LoVo (cell line): ENCODE measurements around the gene OCSTAMP.

Experiments used
- DNase-seq: peaks from one replicate; pipeline ENCODE4 v3.0.0-alpha.2; 2016; ENCODE audit warnings: low spot score

Gene OCSTAMP

DNA sequence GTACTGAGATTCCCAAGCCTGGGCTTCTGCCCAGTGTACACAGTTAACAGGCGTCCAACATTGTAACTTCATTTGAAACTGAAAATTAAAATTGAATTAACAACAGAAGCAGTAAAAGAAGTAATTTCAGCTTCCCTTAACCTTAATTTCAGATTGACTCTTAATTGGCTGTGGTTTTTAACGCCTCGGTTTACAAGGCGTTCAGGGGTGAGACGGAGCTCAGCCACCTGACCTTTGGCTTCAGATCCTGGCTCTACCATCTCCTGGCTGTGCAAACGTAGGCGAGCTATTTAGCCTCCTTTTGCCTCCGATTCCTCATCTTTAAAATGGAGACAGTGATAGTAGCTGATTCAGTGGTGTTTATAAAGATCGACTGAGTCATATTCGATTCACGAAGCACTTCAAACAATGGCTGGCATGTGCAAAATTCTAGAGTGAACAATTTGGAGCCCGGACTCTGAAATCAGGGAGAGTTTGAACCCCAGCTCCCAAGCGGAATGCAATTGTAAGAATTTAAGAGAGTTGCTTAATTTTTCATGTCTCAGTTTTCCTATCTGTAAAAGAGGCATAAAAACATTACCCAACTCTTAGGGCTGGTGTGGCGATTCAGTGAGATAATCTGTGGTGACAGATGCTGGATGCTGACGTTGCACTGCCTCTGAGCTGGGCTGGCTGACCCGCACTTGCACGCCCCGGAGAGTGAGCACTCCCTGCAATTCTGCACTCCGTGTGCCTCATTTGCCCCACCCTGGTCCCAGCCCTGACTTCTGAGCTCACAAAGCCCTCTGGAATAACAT, 23.5 kb upstream of the OCSTAMP start:
- no peak for DNase-seq

DNA sequence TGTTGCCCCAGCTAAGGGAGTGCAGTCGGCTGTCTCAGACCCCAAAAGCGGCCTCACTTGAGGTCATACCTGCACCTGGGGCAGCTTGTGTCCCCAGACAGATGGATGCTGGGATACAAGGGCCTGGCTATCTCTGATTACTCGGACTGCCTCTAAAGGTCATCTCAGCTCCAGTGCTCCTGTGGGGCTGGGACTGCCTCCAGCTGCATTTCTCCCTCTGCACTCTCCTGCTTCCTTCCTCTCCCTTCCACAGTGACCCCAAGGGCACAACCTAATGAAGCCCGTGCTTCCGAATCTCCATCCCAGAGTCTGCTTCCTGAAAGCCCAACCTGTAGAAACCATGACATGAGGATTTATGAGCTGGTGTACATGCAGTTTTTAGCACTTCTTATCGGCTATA, 22.8 kb upstream of the OCSTAMP start:
- no peak for DNase-seq

DNA sequence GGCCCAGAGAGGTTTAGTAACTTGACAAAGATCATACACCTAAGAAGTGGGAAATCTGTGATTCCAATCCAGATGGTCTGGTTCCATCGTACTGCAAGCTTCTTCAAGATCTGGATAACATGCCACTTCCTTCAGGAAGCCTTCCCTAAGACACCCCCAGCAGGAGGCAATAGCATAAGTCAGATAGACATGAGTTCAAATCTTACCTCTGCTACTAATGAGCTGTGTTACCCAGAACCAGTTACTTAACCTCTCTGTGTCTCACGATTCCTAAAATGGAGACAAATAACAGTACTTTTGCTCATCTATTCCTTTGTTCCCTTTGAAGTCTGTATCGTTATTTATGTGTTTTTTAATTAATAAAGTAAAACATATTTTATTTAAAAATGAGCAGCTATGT, 22.3 kb upstream of the OCSTAMP start:
- no peak for DNase-seq

DNA sequence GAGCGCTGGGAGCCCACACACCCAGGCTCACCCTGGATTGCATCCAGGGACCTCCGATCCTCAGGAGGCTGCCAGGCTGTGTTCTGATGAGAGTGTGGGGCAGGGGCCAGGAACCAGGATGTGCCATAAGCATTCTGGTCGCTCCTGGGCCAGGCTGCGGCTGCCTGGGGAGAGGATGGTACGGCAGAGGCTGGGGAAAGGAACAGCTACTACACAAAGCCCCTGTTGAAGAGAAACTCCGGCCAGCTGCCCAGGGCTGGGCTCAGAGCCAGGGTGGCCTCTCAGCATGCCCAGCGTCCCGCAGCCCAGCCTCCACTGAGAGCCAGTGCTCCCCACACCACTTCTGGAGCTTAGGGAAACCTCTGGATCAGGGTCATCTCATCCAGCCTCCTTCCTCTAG, 21.7 kb upstream of the OCSTAMP start:
- no peak for DNase-seq

DNA sequence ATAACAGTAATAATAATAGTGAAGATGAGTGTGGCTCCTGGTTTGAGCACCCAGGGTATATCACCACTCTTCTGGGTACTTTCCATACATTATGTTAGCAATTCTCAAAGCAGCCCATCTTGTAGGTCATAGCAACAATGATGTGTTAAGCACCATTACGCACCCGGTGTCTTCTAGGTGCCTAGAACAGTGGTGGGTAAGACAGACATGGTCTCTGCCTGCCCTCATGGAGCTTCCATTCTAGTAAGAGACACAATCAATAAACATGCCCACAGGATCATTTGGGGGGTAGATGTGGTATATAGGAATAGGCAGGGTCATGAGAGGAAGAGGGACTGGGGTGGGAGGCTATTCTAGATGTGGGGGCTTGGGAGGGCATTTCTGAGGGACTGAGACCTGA, 21.0 kb upstream of the OCSTAMP start:
- DNase-seq: no peak

DNA sequence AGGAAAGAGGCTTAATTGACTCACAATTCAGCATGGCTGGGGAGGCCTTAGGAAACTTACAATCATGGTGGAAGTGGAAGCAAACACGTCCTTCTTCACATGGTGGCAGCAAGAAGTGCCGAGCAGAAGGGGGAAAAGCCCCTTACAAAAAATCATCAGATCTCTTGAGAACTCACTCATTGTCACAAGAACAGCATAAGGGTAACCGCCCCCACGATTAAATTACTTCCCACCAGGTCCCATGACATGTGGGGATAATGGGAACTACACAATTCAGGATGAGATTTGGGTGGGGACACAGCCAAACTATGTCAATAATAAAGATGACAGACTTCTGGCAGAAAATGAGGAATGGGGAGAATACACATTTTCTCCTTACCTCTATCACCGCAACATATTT, 20.5 kb upstream of the OCSTAMP start:
- no peak for DNase-seq

DNA sequence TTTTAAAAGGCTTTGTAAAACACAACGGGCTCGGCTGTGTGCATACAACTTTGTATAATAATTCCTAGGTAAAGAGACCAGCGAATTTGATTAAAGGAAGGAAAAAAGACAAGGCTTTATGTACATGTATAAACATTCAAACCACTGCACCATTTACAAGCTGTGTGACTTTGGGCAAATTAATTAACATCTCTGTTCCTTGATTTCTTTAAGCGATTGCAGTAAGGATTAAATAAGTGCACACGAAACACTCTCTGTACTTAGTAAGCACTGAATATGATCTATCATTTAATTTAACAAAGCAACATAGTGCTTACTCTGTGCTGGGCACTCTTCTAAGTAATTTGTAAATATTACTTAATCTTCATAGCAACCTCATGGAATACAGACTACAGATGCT, 19.5 kb upstream of the OCSTAMP start:
- no peak for DNase-seq

DNA sequence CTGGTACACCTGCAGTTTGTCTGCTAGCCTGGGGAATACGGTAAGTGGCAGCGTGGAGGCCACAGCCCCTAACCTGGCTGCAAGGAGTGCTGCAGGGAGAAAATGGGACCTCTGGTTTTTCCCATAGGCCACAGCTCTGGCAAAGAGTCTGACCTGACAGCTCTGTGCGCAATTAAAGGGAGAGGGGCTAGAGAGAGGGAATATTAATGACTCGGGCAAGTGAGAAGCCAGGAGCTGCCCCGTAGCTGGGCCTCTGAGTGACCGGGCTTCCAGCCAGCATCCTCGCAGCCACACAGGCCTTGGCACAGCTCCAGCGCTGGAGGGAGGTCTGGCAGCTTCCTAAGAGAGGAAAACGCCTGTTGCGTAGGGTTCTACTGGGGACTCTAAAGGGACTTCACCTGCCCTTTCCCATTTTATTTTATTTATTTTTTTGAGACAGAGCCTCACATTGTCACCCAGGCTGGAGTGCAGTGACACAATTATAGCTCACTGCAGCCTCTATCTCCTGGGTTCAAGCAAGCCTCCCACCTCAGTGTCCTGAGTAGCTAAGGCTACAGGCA, 18.2 kb upstream of the OCSTAMP start:
- peak; percentile 50 for DNase-seq

DNA sequence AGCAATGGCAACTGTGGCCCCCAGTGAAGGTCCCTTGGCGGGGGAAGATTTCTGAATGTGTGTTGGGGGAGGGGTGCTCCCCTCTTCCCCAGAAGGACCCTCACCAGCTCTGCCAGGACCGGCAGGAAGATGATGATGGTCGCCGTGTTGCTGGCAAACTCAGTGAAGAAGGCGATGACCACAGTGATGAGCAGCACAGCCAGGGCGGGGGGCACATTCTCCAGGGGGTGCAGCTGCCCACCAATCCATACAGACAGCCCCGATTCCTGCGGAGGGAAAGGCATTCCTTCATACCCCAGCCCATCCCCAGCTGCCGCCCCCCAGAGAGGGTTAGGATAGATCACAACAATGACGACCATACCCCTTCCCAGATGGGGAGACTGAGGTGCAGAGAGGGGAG, 15.7 kb upstream of the OCSTAMP start:
- no peak for DNase-seq

DNA sequence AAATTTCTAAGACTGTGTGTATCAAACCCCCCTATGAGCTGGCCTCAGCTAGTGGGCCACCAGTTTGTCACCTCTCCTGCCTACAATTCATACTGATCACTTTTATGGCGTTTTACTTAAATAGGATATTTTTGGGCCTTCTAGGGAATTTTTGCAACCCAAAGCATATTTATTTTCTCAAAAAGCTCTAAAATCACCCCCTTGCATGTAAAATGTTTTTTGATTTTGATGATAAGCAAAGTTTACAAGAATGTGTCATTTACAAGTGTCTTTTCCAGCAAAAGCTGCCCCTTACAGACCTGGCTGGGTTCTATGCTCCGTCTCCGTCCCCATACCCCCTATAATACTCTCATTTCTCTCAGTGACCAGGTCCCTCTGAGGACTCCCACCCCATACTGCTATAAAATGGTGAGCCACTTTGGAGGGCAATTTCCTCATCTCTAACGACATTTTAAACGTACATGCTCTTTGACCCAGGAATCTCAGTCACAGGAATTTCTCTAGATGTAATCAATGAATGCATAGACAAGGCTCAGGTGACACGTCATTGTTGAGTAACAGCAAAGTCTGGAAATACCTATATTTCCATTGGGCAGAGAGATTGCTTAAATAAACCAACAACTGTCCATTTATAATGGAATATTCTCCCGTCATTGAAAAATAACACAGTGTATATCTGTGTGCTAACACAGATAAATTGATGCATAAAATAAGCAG, 13.9 kb upstream of the OCSTAMP start:
- DNase-seq: no peak

DNA sequence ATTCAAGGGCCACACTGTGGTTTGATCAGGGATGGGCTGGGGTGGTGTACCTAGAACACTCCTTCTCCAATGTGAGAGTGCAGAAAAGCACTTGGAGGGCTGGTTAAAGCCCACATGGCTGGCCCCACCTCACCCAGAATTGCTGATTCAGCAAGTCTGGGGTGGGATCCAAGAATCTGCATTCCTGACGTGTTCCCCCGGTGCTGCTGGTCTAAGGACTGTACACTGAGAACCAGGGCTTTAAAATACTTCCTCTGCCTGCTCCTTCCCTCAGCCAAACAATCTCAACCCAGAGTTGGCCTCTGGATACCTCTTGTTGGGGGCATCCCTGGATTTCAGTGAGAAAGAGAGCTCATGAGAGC, 13.4 kb upstream of the OCSTAMP start:
- no peak for DNase-seq

DNA sequence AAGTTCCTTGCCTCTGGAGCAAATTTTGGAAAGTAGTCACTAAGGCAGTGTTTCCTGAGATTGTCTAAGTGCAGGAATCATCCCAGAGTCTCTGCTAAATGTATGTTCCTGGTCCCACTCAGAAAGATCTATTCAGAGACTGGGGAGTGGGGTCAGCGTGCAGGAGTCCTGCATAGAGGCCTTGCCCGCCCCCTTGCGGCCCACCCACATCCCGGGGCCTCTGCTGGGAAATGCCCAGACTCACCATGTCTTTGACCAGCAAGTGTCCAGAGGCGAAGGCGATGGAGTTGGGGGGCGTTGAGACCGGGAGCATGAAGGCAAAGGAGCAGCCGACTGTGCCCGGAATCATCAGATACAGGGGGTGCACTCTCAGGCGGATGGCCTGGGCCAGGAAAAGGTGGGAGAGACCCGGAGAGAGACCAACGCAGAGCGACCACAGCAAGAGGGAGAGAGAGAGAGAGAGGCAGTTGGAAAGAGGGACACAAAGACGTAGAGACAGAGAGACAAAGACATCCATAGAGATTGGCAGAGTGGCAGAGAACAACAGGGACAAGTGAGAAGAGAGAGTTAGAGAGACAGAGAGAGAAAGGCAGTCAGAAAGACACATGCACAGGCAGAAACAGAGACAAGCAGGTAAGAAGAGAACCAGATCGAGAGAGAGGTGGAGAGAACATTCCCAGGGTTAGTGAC, 12.9 kb upstream of the OCSTAMP start:
- no peak for DNase-seq

DNA sequence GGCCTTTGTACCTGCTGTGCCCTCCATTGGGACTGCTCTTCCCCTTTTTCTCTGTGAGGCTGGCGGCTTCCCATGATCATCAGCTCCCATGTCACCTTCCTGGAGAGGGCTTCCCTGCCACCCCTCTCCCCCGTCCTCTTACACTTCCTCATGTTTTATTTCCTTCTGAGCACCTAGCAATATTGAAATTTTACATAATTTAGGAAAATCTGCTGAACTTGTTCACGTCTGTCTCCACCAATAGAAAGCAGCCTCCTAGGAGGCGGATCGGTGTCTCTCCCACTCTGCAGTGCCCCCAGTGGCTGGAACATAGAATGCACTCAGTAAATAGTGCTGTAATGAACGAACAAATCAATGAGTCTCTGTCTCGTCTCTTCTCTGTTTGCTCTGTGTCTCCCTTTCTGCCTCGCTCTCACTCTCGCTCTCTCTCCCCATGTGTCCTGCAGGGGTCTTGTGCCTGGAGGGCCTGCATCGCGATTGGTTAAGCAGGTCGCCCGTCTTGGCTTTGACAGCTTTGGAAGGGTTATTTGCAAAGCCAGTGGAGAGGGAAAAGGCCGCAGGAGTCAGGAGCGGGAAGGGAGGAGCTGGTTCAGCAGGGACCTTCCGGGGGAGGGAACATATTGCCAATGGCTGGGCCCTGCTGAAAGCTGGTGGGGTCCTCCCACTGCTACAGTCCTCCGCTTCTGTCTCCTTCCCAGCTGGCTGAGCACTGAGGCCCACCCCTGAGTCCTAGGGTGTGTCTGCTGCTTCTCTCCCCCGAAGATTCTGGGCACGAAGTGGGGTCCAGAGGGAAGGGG, 12.1 kb upstream of the OCSTAMP start:
- DNase-seq: peak; percentile 62

DNA sequence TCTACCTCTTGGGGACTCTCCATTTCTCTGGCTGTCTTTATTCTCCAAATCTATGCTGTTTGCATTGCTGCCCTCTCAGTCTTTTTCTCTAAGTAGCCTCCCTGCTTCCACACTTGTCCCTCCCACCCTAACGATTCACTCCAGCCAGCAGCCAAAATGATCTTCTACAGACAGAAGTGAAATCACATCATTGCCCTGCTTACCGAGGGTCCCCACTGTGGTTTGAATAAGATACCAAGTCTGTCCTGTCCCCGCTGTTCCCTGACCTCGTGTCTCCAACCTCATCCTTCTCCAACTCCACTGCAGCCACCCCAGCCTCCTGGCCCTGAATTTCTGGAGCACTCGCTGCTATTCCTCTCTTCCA, 11.5 kb upstream of the OCSTAMP start:
- no peak for DNase-seq

DNA sequence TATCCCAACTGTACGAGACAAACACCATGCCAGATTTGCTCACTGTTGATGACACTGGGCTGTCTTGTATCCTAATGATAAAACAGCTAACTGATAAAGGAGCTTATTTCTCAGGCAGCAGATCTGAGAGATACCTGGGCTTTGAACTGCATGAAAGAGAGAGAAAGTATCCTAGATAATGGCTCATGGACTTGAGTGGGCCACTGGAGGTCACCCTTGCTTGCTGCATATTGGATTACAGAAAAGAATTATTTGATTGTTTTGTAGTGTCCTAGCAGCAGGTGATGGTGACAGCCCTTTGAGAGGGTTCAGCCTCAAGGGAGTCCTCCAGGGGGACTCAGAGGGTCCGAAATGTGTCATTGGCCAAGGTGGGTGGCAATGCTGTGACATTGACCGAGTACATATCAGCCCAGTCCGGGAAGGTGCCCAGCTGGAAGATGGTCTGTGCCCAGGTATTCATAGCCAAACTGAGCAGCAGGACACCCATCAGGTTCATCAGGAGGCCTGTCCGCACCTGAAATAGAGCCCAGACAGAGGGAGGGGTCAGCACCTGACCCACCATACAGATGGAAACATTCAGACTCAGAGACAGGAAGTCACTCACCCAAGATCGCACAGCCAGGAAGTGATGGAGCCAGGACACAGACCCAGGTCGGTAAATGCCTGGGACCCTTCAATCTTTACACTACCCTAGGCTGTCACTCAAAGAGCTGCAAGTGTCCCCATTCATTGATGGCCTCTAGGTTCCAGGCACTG, 9.4 kb upstream of the OCSTAMP start:
- no peak for DNase-seq

DNA sequence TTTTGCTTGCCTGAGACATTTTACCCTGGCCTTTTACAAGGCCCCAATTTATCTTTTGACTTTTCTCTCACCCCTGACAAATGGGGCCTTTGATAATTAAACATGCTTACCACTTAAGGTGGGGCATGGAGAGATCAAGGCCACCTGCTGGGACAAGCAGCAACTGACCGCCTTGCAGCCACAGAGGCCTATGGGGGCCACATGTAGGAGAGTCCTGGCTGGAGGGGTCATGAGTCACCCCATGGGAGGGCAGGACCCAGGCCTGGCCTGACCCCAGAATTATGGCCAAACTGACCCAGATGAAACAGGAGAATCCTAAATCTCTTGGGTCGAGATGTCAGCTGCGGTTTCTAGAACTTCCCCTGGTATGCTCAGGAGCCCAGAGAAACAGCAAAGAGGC, 8.5 kb upstream of the OCSTAMP start:
- DNase-seq: no peak

DNA sequence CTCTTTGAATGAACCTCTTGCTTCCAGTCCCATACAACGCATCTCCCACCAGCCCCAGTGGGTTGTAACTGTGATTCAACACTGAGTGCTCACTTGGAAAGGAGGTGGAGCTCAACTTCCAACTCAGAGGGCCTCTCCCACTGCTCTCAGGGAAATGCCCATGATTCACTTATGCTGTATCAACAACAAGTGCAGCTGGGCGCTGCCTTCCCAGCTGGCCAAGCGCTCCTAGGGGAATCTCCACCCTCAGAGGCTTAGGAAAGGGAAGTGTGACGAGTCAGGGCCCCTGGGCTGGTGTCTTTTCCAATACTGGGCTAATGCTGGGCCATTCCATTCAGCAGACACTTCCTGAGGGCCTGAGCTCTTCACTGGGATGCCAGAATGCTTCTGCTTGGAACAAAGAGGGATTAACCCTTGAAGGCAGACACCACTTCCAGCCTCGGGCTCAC, 8.1 kb upstream of the OCSTAMP start:
- DNase-seq: peak; percentile 5

DNA sequence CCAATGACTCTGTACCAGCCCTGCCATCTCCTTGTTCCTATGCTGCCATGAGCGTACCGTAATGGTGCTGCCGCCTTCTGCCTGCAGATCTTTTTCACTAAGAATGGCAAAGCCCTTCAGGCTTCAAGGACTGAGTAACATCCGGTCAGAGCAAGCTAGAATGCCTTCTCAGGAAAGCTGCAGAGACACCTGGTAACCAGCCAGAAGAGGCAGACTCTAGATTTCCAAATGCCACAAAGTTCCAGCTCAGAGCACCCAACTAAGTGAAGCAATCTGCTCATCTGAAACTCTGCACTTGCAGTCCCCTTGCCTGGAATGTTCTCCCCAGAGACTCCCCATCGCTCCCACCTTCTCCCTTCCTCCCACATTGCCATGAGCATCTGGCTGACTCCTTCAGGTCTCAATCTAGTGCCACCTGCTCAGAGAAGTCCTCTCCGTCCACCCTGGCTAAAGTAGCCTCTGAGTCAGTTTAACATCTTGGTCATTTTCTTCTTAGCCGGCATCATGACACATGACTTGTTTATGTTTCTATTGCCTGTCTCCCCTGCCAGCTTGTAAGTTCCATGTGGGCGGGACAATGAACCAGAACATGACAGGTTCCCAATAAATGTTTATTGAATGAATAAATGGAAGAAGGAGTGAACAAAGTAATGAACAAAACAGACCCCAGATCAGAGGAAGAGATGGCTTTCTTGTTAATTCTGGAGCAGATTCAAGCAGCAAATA, 6.9 kb upstream of the OCSTAMP start:
- DNase-seq: no peak

DNA sequence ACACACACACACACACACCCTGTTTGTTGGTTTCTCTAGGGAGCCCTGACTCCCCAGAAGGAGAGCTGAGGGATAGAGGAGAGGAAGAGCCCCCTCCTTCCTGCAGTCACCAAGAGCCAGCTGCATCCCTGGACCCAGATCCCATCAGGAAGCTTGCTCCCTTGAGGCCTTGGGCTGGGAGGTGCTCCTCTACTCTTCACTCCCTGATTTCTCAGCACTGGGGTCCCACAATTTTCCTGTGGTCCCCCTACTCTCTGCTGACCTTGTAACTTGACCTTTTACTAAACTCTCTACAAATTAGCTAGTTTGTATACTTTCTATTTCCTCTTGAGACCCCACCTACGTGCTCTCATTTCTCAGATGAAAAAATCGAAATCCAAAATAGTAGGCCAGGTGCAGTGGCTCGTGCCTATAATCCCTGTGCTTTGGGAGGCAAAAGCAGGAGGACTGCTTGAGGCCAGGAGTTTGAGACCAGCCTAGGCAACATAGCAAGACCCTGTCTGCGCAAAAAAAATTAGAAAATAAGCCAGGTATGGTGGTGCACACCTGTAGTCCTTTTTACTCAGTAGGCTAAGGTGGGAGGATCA, 5.0 kb upstream of the OCSTAMP start:
- DNase-seq: no peak

DNA sequence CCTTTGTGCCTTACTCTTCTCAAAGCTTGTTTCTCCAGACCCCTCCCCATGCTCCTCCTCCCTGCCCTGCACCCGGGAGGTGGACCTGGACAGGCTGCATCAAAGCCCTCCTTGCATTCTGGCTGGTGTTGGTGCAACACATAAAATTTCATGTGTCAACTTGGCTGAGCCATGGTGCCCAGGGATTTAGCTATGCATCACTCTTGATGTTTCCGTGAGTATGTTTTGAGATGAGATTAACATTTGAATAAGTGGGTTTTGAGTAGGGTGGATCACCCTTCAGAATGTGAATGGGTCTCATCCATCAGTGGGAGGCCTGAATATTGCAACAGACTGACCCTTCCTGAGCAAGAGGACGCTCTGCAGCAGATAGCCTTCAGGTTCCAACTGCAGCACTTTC, 4.4 kb upstream of the OCSTAMP start:
- DNase-seq: no peak
